Smooth muscle cell (in vitro differentiated cells): ENCODE measurements around the gene KCNQ1. TPM values are rescaled to one million over a fixed set of nuclear protein-coding genes. Genes with fewer than 3 reads are reported as not detected.

Experiments
- DNase-seq: peaks from one replicate; lab custom pipeline; 2025; ENCODE audit not compliant: unreplicated experiment; lab: John Stamatoyannopoulos, UW
- H2AFZ ChIP-seq: fragments of 200-600 bp; sonication (generic); 2 replicates; pipeline ENCODE4 v1.6.0; 2016; ENCODE audit warnings: antibody characterized with exemption, low read depth, mild to moderate bottlenecking
- H3F3A ChIP-seq: fragments of 200-600 bp; sonication (generic); 2 replicates; pipeline ENCODE4 v1.6.0; 2017; ENCODE audit warnings: antibody characterized with exemption, low read depth
- H3K27ac ChIP-seq: fragments of 200-600 bp; sonication (generic); 2 replicates; pipeline ENCODE4 v1.5.1; 2016; ENCODE audit warnings: low read depth, mild to moderate bottlenecking
- H3K27me3 ChIP-seq: fragments of 200-600 bp; sonication (generic); 2 replicates; pipeline ENCODE4 v1.6.1; 2016; ENCODE audit warnings: low read depth, mild to moderate bottlenecking
- H3K36me3 ChIP-seq: fragments of 200-600 bp; sonication (generic); 2 replicates; pipeline ENCODE4 v1.5.1; 2016; ENCODE audit warnings: low read depth
- H3K4me1 ChIP-seq: fragments of 200-600 bp; sonication (generic); 2 replicates; pipeline ENCODE4 v1.5.1; 2016; ENCODE audit warnings: low read depth
- H3K4me2 ChIP-seq: fragments of 200-600 bp; sonication (generic); 2 replicates; pipeline ENCODE4 v1.6.0; 2016; ENCODE audit warnings: mild to moderate bottlenecking
- H3K4me3 ChIP-seq: fragments of 200-600 bp; sonication (generic); 2 replicates; pipeline ENCODE4 v1.5.1; 2016; ENCODE audit warnings: mild to moderate bottlenecking
- H3K79me2 ChIP-seq: fragments of 200-600 bp; sonication (generic); 2 replicates; pipeline ENCODE4 v1.6.0; 2016; ENCODE audit warnings: low read depth, mild to moderate bottlenecking
- H3K9ac ChIP-seq: fragments of 200-600 bp; sonication (generic); 2 replicates; pipeline ENCODE4 v1.6.0; 2016; ENCODE audit warnings: low read depth
- H3K9me3 ChIP-seq: fragments of 200-600 bp; sonication (generic); replicated peaks from 2 replicates; pipeline ENCODE4 v1.5.1; 2016; ENCODE audit warnings: low read depth
- H4K20me1 ChIP-seq: fragments of 200-600 bp; sonication (generic); 2 replicates; pipeline ENCODE4 v1.6.0; 2016; ENCODE audit warnings: low read depth
- WGBS: methylation state at CpG from one replicate; pipeline ENCODE4 v1.1.7; 2016; ENCODE audit warnings: low lambda C conversion rate; 5-methylcytosine and 5-hydroxymethylcytosine counted together
- polyA plus RNA-seq: library from polyadenylated mRNA; unstranded; fragments of >200 nt; fragmentation: Nextera tagmentation; extraction: Ambion mirVana; gene quantifications from 2 replicates; pipeline ENCODE4 v1.2.1, GENCODE V29; 2016
- total RNA-seq: library from RNA; depleted of rRNA; stranded (reverse); fragments of >200 nt; gene quantifications from 2 replicates; pipeline ENCODE4 v1.2.3, GENCODE V29; 2014
- TF ChIP-seq, protein P1 (sequence below): fragments of 200-600 bp; sonication (generic); IDR thresholded peaks from 2 replicates; pipeline ENCODE4 v1.5.1; 2017; ENCODE audit warnings: borderline replicate concordance, mild to moderate bottlenecking, antibody characterized with exemption; ENCODE audit not compliant: insufficient read depth, poor library complexity, severe bottlenecking

Gene KCNQ1
- total and polyA plus RNA-seq, 2 experiments from 2014 or later: 1.3 to 2.3 TPM

- no peak overlapping the region for H3K4me2 ChIP-seq
- no peak overlapping the region for H2AFZ ChIP-seq
- no peaks in the 10 kb centered on the region for H3K79me2 ChIP-seq
- H3K4me1 ChIP-seq: peaks cover 5% of the 10 kb centered on the region
- H3K9me3 ChIP-seq: no peaks in the 10 kb centered on the region
- TF ChIP-seq, protein P1, sequence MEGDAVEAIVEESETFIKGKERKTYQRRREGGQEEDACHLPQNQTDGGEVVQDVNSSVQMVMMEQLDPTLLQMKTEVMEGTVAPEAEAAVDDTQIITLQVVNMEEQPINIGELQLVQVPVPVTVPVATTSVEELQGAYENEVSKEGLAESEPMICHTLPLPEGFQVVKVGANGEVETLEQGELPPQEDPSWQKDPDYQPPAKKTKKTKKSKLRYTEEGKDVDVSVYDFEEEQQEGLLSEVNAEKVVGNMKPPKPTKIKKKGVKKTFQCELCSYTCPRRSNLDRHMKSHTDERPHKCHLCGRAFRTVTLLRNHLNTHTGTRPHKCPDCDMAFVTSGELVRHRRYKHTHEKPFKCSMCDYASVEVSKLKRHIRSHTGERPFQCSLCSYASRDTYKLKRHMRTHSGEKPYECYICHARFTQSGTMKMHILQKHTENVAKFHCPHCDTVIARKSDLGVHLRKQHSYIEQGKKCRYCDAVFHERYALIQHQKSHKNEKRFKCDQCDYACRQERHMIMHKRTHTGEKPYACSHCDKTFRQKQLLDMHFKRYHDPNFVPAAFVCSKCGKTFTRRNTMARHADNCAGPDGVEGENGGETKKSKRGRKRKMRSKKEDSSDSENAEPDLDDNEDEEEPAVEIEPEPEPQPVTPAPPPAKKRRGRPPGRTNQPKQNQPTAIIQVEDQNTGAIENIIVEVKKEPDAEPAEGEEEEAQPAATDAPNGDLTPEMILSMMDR: no peak
- WGBS: 99% methylated on average over 5 of the region's 5 CpGs
- H3K27ac ChIP-seq: no peak overlapping the region
- no peaks in the 10 kb centered on the region for H3K27me3 ChIP-seq
- no peaks in the 10 kb centered on the region for H3K36me3 ChIP-seq
- H3K4me3 ChIP-seq: no peak overlapping the region
- H3F3A ChIP-seq: peaks cover 5% of the 10 kb centered on the region
- no peaks in the 10 kb centered on the region for H4K20me1 ChIP-seq
- no peak overlapping the region for H3K9ac ChIP-seq
- no peak for DNase-seq
Measured at GRCh38 chr11:2775083-2775625, 330.3 kb downstream of the KCNQ1 start.

DNA sequence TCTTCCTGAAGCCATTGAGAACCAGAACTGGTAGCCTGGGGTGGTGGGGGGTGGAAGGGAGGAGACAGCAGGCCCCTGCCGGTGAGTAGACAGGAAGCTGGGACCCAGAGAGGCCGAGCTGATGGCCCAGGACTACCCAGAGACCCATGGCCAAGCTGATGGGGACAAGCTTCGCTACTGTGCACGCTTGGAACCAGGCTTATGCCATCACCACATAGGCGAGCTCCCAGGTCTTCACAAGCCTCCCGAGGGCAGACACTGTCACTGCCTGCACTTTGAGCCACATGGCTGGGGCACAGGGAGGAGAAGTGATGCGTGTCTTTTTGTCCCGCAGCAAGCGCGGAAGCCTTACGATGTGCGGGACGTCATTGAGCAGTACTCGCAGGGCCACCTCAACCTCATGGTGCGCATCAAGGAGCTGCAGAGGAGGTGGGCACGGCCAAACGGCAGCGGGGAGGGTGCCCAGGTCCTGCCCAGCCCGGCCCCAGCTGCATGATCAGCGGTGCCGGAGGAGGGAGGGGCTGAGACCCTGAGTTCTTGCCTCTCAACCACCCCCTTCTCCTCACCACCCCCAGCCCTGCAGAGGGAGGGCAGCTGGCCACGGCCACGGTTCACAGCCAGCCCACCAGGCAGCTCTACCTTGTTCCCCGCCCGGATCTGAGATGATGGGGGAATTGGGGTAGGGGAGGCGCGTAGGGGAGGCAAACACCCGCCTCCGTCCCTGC lies 331.0 kb downstream of the KCNQ1 start:
- Histone ChIP-seq H3K4me2 (no peak overlapping the region), H4K20me1 (no peaks in the 10 kb centered on the region), H3K27me3 (no peaks in the 10 kb centered on the region), H3K4me3 (no peak overlapping the region), H2AFZ (no peak overlapping the region), H3K79me2 (no peaks in the 10 kb centered on the region), H3K9me3 (no peaks in the 10 kb centered on the region), H3K9ac (no peak overlapping the region), H3K27ac (no peak overlapping the region), H3F3A (peaks cover 5% of the 10 kb centered on the region), H3K4me1 (peaks cover 10% of the 10 kb centered on the region), H3K36me3 (no peaks in the 10 kb centered on the region)
- WGBS: 92% methylated on average over 29 of the region's 29 CpGs
- no peak for DNase-seq
- TF ChIP-seq, protein P1: no peak

- Histone ChIP-seq H3K79me2 (no peaks in the 10 kb centered on the region), H2AFZ (no peak overlapping the region), H3K27me3 (no peaks in the 10 kb centered on the region), H3K36me3 (no peaks in the 10 kb centered on the region), H4K20me1 (no peaks in the 10 kb centered on the region), H3K4me2 (no peak overlapping the region), H3K4me3 (no peak overlapping the region), H3K9ac (no peak overlapping the region), H3K27ac (no peak overlapping the region), H3K4me1 (peaks cover 14% of the 10 kb centered on the region), H3F3A (peaks cover 5% of the 10 kb centered on the region), H3K9me3 (no peaks in the 10 kb centered on the region)
- no peak for DNase-seq
- 96% methylated on average over 19 of the region's 19 CpGs for WGBS
- TF ChIP-seq, protein P1: no peak
Measured at GRCh38 chr11:2776351-2777061, 331.7 kb downstream of the KCNQ1 start.
